Measurements from ENCODE around the gene HS3ST3B1.

DNA sequence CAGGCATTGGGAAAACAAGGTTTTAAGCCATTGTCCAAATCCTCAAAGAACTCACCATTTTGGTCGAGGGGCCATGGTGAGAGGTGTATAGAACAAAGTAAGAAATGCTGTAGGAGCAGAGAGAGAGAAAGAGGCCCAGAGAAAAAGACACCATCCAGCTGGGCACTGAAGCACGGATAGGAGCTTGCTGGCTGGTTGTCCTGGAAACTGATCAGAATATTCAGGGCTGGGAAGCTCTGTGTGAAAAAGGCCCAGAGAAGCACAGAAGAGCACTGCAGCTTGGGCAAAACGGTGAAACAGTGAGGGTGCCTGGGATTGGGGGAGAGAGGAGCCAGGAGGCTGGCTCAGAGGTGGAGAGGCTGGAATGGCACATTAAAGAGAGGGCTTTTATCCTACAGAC, 16.5 kb downstream of the HS3ST3B1 start:
- TF ChIP-seq, protein P1, sequence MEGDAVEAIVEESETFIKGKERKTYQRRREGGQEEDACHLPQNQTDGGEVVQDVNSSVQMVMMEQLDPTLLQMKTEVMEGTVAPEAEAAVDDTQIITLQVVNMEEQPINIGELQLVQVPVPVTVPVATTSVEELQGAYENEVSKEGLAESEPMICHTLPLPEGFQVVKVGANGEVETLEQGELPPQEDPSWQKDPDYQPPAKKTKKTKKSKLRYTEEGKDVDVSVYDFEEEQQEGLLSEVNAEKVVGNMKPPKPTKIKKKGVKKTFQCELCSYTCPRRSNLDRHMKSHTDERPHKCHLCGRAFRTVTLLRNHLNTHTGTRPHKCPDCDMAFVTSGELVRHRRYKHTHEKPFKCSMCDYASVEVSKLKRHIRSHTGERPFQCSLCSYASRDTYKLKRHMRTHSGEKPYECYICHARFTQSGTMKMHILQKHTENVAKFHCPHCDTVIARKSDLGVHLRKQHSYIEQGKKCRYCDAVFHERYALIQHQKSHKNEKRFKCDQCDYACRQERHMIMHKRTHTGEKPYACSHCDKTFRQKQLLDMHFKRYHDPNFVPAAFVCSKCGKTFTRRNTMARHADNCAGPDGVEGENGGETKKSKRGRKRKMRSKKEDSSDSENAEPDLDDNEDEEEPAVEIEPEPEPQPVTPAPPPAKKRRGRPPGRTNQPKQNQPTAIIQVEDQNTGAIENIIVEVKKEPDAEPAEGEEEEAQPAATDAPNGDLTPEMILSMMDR (conservative IDR thresholded peaks at IDR 0.05) = no peak
- TF ChIP-seq ZFX (IDR thresholded peaks at IDR 0.05) = no peak

Measured in C4-2B (cell line).